Measurements from ENCODE around the gene TRIM29.
"Not testable (repeated sequence)": the region's sequence is repeated elsewhere in the genome, so short reads cannot be mapped to it uniquely, and the experiment has no call there.

TRIM29 gene

DNA sequence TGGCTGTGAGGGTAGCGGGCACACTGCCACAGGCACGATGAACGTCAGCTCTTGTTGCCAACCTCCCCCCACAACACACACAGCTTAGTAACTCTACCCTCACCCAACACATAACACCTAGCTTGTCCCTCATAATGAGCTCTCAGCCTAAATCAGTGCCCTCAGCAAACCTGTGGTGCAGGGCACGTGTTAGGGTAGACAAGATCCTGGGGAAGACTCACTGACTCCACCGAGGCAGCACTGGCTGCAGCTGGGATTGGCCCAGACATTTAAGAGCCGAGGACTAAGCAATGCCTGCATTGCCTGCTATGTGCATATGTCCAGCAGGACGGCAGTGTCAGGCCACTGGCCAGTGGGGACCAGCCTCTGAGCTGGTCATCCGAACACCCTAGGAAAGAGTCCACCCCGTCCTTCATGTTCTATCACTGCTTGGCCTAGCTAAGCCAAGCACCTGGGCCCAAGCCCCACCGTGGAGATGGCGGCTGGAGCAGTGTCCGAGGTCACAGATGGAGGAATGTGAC, 32.9 kb upstream of the TRIM29 start:
- no peak for DNase-seq

DNA sequence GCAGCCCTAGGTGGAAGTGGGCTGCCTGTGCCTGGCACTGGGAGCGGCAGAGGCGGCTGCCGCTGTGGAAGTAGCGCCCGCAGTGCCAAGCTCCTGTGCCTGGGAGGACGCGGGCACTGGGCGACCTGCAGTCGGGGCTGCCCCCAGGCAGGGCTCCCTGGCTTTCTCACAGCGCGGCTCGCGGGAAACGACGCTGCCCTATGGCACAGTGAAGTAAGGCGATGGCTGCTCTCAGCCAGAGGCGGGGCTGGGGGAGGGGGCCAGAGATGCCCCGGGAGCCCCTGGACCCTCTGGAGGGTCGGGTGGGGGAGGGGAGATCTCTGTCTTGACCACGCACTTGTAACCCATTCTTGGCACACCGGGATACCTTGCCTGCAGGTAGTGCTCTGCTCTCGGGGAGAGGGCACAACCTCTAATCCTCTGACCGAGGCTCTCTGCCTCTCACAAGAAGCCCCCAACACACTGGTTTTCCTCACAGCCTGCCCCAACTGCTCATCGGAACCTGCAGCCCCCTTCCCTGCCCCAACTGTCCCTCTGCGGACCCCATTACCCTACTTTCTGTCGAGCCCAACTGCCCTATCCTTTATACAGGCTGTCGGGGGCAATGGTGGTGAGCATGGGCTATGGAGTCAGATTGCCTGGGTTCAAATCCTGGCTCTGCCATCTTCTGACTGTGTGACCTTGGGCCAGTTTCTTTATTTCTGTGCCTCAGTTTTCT, 32.2 kb upstream of the TRIM29 start:
- no peak for DNase-seq

DNA sequence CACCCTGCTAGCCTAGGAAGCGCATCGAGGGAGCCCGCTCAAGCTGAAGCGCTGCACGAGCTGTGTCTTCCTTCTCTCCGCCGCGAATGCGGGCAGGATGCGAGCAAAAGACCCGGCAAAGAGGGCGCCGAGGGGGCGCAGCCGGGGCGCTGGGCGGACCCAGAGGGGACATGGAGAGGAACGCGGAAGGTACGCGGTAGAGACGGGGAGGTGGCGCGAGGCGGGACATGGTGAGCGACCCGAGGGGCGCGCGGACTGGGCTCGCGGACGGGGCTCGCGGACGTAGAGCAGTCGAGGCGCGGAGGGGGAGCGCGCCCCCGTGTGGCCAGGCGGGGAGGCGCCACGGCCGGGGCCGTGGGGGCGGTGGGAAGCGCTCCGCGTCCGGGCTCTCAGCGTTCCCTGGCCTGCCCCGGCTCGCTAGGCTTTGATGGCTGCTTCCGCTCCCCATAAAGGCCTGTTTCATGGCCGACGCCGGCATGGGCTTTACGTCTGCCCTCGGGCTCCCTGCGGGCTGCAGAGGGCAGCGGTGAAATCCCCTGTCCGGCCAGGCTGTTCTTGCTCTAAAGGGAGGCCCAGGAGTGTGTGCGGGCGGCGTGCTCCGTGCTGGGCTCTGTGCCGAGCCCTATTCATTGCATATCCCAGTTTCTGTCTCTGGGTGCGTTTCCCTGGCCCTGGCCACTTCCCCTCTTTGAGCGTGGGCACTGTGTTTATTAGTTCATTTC, 31.2 kb upstream of the TRIM29 start:
- peak; percentile 30 for DNase-seq

DNA sequence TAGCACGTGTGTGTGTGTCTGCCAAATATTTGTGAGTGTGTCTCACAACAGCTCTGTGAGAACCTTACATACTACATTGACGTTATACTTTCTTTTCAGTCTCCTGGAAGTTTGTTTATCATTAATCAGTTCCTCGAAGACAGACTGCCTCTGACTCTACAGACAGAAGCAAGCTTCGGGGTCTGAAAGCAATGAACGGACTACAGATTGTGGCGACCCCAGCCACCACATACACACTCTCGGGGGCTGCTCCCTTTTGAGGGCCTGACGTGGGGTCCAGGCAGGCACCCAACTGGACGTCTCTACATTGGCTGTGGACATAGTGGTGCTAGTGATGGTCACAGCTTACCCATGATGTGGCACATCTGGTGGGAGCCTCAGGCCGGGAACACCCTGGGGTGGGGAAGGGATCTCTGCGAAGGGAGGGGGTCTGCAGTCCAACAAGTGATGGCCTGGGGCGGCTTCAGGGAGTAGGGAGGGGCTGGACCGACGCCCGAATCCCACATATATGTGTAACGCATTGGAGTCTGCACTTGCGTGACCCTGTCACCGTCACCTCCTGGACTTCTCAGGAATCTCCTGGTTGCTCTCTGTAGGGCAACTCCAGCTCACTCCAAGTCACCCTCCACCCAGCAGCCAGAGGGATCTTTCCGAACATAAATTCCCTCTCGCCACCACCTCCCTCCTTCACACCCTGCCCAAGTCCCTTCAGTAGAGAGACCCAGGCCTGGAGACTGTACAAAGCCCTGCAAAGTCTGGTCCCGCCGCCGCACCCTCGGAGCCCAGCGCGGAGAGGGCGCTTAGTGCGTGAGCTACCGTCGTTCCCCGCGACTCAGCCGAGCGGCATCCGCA, 30.4 kb upstream of the TRIM29 start:
- no peak for DNase-seq

DNA sequence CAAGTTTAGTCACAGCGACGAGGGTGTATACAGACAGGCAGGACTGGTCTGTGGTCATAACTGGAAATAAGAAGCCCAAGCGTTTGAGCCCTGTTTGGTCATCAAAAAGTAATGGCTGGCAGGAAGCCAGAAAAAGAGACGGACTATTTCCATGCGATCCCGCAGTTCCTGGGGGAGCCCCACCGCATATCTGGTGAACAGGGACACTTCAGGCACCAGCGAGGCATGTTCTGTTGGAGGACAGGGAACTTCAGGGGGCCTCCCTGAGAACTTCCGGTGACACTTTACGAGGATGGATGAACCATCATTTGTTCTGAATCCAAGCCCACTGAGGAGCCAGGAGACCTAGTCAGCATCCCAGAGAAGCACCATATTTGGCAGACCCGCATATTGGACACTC, 29.7 kb upstream of the TRIM29 start:
- no peak for DNase-seq

DNA sequence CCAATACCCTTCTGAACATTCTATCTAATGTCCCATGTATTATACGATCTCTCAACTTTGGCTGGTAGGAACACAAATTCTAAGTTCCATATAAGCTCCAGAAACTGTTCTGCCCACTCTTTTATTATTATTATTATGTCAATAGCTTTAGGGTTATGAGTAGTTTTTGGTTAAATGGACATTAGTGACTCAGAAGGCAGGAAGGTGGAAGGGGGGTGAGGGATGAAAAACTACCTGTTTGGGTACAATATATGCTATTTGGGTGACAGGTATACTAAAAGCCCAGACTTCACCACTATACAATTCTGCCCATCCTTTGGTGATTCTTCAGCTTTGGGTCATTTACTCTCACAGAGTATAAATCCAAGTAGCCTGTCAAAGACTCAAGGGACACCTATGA, 22.5 kb upstream of the TRIM29 start:
- no peak for DNase-seq

DNA sequence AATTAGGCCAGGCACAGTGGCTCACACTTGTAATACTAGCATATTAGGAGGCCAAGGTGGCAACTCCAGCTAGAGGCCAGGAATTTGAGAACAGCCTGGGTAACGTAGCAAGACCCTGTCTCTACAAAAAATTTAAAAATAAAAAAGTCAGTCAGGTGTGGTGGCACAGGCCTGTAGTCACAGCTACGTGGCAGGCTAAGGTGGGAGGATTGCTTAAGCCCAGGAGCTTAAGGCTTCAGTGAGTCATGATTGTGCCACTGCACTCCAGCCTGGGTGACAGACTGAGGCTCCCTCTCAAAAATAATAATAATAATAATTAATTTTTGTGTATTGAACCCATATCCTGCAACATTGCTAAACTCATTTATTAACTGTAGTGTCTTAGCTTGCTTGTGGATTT, 15.3 kb upstream of the TRIM29 start:
- DNase-seq = no peak

DNA sequence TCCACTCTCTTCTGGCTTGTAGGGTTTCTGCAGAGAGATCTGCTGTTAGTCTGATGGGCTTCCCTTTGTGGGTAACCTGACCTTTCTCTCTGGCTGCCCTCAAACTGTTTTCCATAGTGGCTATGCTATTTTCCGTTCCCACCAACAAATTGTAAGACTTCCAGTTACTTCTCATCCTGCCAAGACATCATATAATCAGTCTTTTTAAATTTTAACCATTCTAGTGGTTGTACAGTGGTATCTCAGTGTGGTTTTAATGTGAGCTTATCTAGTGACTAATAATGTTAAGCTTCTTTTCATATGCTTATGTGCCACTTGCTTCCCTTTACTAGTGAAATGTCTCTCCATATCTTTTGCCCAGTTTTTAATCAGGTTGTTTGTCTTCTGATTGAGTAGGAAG, 13.6 kb upstream of the TRIM29 start:
- no peak for DNase-seq

DNA sequence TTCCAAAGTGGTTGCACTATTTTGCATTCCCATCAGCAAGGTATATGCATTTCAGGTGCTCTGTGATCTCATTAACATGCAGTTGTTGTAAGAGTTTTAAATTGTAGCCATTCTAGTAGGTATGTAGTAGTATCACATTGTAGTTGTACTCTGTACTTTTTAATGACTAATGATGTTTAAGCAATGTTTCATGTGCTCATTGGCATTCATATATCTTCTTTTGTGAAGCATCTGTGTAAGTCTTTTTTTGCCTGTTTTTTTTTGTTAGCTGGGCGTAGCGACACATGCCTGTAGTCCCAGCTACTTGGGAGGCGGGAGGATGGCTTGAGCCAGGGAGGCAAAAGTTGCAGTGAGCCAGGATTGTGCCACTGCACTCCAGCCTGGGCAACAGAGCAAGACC, 11.3 kb upstream of the TRIM29 start:
- no peak for DNase-seq

DNA sequence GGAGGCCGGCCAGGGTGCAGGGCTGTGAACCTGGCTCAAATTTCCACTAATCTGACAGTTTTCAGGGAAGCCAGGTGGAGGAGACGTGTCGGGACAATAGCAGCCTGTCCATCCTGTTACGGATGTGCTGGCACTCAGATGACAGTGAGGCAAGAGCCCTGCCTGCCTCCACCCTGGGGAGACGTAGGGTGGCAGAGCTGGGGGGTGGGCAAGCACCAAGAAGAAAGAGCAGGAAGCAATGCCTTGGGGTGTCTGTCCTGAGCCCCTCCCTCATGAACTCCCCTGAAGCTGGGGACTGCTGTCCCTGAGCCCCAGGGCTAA, 10.0 kb upstream of the TRIM29 start:
- DNase-seq = no peak

DNA sequence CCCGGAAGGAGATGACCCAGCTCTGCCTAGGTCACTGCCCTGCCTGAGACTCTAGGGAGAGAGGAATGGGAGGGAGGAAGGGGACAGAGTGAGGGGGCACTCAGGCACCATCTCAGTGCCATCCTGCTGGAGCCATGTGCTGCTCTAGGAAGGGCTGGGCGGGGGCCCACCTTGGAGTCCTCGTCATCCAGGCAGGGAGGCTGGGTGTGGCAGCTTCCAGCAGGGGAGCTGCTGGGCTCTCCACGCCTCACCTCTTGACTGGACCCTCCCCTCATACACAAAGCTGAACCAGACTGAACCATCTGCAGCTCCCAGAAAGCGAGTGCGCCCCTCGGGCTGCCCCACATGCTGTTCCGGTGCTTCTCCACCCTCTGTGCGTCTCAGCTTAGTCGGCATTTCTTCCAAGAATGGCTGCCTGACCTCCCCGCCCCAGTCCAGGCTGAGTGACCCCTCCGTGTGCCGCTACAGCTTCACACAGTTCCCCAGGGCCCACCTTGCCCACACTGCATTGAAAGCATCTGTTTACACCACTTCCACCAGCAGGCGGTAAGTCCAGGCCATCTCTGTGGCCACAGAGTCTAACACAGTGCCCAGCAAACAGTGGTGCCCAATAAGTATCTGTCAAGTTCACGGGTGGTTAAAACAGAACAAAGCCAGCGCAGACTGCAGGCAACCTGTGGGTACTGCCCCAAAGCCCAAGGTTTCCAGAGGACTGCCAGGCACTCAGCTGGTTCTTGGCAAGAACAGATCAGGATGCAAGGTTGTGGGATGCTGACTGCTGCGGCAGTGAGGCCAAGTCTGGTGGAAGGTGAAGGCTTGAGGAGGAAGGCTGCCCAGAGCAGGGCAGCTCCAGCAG, 9.4 kb upstream of the TRIM29 start:
- no peak for DNase-seq

DNA sequence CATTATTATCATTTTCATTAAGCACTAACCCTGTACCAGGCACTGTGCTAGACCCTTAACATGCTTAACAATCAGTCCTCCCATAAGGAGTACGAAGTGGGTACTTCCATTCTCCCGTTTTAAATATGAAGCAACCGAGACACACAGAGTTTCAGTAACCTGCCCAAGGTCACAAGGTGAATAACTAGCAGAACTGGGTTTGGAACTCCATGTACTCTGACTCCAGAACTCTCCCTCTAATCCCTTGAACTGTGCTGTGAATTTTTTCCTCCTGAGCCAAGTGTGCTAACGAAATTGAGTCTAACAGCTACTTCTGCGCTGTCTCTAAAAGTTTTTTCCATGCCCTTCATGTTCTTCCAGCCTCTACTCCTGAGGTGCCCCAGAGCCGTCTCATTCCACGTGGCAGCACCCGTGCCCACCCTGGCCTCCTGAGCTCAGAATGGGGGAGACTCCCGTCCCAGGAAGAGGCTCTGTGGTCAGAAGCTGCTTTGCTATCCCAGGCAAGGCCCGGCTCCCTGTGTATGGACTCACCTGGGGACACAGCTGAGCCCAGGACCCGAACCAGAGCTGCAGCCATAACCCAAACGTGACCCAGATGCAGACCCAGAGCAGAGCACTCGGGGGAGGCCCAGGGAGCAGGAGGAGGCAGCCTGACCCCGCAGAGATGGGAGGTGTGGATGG, 8.6 kb upstream of the TRIM29 start:
- no peak for DNase-seq

DNA sequence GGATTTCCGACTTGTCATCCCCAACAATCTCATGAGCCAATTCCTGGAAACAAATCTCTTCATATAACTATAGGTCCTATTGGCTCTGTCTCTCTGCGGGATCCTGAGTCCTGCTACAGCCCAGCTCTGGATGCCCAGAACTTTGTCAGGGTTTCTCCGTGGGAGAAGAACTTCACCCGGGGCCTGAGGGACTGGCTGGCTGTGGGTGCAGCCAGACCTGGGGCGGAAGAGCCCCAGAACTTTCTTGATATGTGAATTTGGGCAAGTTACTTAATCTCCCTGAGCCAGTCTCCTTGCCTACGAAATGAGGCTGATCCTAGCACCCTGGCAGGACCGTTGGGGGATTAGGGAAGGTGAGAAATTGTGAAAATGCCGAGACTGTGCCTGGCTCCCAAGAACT, 6.6 kb upstream of the TRIM29 start:
- no peak for DNase-seq

DNA sequence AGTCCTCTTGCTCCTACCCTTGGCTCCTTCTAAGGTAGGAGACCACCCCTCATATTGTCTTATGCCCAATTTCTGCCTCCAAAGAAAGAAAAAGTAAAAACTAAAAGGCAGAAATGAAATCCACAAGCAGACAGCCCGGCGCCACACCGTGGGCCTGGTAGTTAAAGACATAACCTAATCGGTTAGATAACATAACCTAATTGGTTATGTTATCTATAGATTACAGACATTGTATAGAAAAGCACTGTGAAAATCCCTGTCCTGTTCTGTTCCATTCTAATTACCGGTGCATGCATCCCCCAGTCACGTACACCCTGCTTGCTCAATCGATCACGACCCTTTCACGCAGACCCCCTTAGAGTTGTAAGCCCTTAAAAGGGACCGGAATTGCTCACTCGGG, 5.6 kb upstream of the TRIM29 start:
- DNase-seq = not testable (repeated sequence)

DNA sequence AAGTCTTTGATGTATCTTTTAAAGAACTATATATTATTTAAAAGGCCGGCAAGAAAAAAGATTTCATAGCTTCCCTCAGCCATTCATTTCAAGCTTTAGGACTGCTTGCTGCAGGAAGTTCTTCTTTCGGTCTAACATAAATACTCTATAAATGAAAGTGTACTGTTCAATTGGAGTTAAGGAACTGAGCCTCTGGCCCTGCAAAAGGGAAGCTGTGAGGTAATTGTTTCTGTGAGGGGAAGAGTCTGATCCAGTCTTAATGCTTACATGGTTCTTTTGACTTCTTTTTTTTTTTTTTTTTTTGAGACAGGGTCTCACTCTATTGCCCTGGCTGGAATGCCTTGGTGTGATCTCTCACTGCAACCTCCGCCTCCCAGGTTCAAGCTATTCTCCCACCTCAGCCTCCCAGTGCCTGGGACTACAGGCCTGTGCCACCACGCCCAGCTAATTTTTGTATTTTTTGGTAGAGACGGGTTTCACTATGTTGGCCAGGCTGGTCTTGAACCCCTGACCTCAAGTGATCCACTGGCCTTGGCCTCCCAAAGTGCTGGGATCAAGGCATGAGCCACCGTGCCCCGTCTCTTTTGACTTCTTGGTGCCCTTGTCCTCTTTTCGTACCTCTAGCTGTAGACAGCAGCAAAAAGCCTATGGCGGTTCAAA, 4.7 kb upstream of the TRIM29 start:
- DNase-seq = no peak

DNA sequence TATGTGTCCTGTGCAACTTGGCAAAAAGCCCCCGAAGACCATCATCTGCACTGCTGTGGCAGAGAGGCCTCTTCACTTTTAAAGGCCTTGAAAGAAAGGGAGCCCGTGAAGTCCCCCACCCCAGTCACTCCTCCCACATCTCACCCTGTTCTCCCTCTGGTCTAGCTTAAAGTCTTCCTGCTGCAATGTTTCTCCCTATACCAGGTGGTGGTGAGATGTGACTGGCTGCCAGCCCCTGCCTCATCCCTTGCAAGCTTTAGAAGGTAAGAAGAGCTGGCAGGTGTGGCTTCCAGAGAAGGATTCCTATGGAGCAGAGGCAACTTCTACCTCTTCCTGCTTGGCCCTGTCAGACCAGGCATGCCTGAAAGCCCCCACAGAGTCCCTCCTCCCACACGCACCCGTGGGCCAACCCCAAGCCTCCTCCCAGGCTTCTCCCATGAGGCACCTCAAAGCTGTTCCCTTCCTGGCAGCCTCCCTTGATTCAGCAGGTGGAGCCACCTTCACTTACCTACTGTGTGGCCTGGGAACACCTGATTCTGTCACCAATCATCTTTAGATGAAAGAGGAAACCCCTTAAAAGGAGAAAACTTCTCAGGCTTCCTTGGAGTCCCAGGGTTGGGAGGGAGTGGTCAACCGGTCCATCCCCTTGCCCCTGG, 4.0 kb upstream of the TRIM29 start:
- no peak for DNase-seq

DNA sequence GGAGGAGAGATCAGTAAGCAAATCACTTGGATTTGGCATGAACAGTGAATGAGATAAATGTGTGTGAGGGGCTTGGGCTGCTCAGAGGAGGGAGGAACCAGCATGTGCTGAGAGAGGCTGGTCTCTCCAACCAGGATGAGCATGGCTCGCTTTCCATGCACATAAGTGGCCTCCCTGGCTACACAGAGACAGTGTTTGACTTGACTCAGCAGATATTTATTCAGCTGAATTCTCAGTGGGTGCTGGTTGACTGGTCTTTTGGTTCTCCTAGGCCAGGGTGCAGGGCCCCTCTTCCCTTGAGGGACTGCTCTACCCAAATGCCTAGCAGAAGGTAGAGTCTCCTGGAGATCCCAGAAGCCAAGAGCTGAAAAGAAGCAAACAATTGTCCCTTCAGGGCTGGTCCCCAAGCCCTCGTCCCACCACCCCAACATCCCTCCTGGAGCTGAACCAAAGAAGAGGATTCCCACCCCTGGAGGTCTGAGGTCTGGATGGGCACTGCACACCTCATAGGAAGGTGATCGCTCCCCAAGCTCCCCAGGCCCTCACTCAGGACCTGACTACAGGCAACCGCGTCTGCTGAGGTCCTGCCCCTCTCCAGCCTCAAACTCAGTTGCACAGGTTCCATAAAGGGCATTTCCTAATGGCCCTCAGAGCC, 3.3 kb upstream of the TRIM29 start:
- DNase-seq = no peak

DNA sequence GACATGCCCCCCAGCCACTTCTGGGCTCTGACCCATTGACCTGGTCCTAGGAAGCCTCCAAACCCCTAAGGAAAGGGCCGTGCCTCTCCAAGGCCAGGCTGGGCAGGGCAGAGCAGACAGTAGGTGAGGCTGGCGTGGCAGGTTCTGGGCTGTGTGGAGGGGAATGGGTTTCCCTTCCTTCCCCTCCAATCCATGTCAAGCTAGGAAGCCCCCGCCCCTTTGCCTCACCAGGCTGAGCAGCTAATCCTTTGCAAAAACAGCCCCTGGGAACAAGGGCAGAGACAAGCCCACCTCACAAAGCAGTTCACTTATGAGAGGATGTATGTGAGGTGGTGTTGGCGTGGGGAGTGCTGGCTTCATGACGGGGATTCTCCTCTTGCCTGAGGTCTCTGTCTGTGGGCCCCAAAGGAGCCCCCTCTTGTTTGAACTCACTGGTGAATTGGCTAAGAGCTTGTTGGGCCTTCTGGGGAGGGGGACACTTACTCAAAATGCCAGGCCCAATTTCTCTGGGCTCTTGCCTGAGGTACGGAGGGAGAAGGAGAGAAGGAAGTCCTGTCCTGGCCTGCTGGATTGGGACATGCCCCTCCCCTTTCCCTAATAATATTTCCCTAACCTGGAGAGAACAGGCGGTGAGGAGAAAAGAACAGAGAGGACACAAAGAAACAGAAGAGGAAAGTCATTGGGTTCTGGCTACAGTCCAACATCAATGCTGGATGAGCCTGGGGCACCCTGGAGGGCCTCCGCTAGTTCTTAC, 1.6 kb upstream of the TRIM29 start:
- DNase-seq = no peak

DNA sequence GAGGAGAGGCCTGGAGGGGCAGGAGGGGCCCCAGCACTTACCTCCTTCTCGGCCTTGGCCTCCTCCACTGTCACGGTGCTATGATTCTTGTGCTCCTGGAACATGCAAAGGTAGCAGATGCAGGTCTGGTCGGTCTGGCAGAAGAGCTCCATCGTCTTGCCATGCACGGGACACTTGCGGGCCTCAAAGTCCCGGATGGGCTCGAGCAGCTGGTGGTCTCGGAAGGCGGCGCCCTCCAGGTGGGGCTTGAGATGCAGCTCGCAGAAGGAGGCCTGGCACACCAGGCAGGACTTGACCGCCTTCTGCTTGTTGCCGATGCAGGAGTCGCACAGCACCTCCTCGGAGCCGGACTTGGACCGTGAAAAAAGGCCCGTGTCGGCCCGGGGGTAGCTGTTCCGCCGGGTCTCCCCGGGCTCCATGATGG, 714 bp downstream of the TRIM29 start:
- DNase-seq = no peak

DNA sequence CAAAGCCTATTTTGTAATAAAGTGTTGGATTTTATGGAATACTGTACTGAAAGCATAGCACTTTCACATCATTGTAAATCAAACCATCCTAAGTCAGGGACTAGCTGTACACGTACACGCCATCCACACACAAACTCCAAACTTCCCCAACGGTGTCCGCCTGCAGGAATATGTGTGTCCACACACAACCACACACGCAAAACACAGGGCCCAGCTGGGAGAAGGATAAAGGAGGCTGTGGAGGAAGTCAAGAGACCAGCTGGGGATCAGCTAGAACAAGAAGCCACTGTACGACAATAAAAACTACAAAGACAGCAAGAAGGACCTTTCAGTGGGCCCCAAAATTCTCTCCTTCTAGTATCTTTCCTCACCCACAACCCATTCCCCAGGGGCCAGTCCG, 1.6 kb downstream of the TRIM29 start:
- DNase-seq = no peak
